K562 (cell line): Measurements from ENCODE around the gene TMEM63C. TPM values are rescaled to one million over a fixed set of nuclear protein-coding genes. Genes with fewer than 3 reads are reported as not detected.

ENCODE experiments used
- ATAC-seq: fragments of 200-7000 bp; cut with Tn5 transposase; 3 replicates; pipeline ENCODE4 v1.9.1; 2020; ENCODE audit warnings: moderate library complexity
- BruUV-seq: library from RNA; stranded (reverse); fragments of 400-500 nt; replicated peaks from 2 replicates; lab custom pipeline; 2021; lab: Mats Ljungman, UMichigan
- CTCF ChIA-PET: fragments of 300-600 bp; formaldehyde crosslinking; extraction: SDS; loops from one replicate; lab custom pipeline; 2021; ENCODE audit warnings: low intra/inter-chr PET ratio; lab: Yijun Ruan, JAX
- POLR2A ChIA-PET: fragments of 300-600, 350-650 bp; sonication (Branson Sonifier 250); formaldehyde crosslinking; extraction: SDS; loops from one replicate; lab custom pipeline; 2021; ENCODE audit warnings: antibody characterized with exemption, inconsistent platforms; lab: Yijun Ruan, JAX
- DNase-seq, 4 experiments: peaks; one replicate each; pipeline versions ENCODE4 v3.0.0 to v3.0.0-alpha.2; 2011 to 2018; ENCODE audit warnings: low spot score in 3 of 4, mixed read lengths in 3 of 4; ENCODE audit errors: extremely low read depth in 1 of 4
- FAIRE-seq: peaks from 2 replicates; lab custom pipeline; 2011; peaks lifted over from hg19 to GRCh38; lab: Jason Lieb, UNC
- H2AFZ ChIP-seq: 2 replicates; pipeline ENCODE4 v1.6.0; 2011; ENCODE audit warnings: low read depth, low read length, control low read depth, inconsistent platforms
- H3K27ac ChIP-seq: fragments of 200-600 bp; 3 replicates; pipeline ENCODE4 v1.8.0; 2011; ENCODE audit warnings: low read depth, mild to moderate bottlenecking, control low read depth, inconsistent platforms, low read length, moderate library complexity, mixed read lengths; ENCODE audit errors: extremely low read depth
- H3K27me3 ChIP-seq, 2 experiments: fragments of 300-600 bp in 1 of 2; 2 replicates in 1 of 2; 3 replicates in 1 of 2; pipeline versions ENCODE4 v1.6.0 to v1.8.0; 2011; ENCODE audit warnings: inconsistent platforms in 2 of 2, low read length in 2 of 2, mild to moderate bottlenecking in 1 of 2, mixed read lengths in 1 of 2, moderate library complexity in 1 of 2; ENCODE audit not compliant: control insufficient read depth in 2 of 2, insufficient read depth in 2 of 2
- H3K36me3 ChIP-seq: fragments of 300-600 bp; 3 replicates; pipeline ENCODE4 v1.8.0; 2011; ENCODE audit warnings: mild to moderate bottlenecking, low read length, inconsistent platforms; ENCODE audit not compliant: control insufficient read depth, insufficient read depth
- H3K4me1 ChIP-seq, 2 experiments: fragments of 200-600 bp in 1 of 2; replicated peaks in 1 of 2; 2 replicates in 1 of 2; 3 replicates in 1 of 2; pipeline versions ENCODE4 v1.5.1 to v1.8.0; 2011; ENCODE audit warnings: inconsistent platforms in 2 of 2, low read length in 2 of 2, mild to moderate bottlenecking in 1 of 2, mixed read lengths in 1 of 2, moderate library complexity in 1 of 2; ENCODE audit not compliant: control insufficient read depth in 2 of 2, insufficient read depth in 2 of 2
- H3K4me2 ChIP-seq: 2 replicates; pipeline ENCODE4 v1.6.1; 2011; ENCODE audit warnings: low read length, control low read depth, inconsistent platforms, mixed read lengths; ENCODE audit not compliant: insufficient read depth
- H3K4me3 ChIP-seq: fragments of 200-600 bp; sonication (generic), shearing (Covaris generic); 2 replicates; pipeline ENCODE4 v1.5.1; 2016; ENCODE audit warnings: control low read depth, inconsistent platforms
- H3K79me2 ChIP-seq: fragments of 200-600 bp; 3 replicates; pipeline ENCODE4 v1.8.0; 2011; ENCODE audit warnings: low read length, inconsistent platforms; ENCODE audit not compliant: control insufficient read depth, insufficient read depth
- H3K9ac ChIP-seq, 2 experiments: 2 replicates each; pipeline versions ENCODE4 v1.6.0 to v1.6.1; 2011; ENCODE audit warnings: low read depth in 2 of 2, low read length in 2 of 2, control low read depth in 1 of 2, inconsistent platforms in 1 of 2, mild to moderate bottlenecking in 1 of 2, mixed read lengths in 1 of 2; ENCODE audit not compliant: insufficient read depth in 1 of 2
- H3K9me1 ChIP-seq: one replicate; pipeline ENCODE4 v1.6.0; 2011; ENCODE audit warnings: inconsistent platforms, mild to moderate bottlenecking, low read length, moderate library complexity; ENCODE audit not compliant: control insufficient read depth, insufficient read depth
- H3K9me3 ChIP-seq: replicated peaks from 2 replicates; pipeline ENCODE4 v1.5.1; 2011; ENCODE audit warnings: low read depth, low read length, inconsistent platforms; ENCODE audit not compliant: control insufficient read depth, insufficient read depth
- H4K20me1 ChIP-seq: replicated peaks from 2 replicates; pipeline ENCODE4 v1.6.1; 2011; ENCODE audit warnings: low read length, inconsistent platforms, mixed read lengths; ENCODE audit not compliant: control insufficient read depth, insufficient read depth
- CBX8 ChIP-seq: fragments of 200-600 bp; sonication (generic); IDR thresholded peaks from 2 replicates; pipeline ENCODE4 v1.6.1; 2012; ENCODE audit warnings: borderline replicate concordance, mixed run types, low read depth, mild to moderate bottlenecking, moderate library complexity, mixed read lengths, low read length, control low read depth, inconsistent platforms; ENCODE audit not compliant: poor library complexity, severe bottlenecking; ENCODE audit errors: extremely low read depth
- CTCF ChIP-seq, 3 experiments: IDR thresholded peaks in 2 of 3; conservative IDR thresholded peaks in 1 of 3; 2 replicates each; pipeline ENCODE4 v1.5.1; 2011 to 2012; ENCODE audit warnings: low read length in 3 of 3, mild to moderate bottlenecking in 3 of 3, control low read depth in 2 of 3, improper control_type of control experiment in 1 of 3, inconsistent platforms in 1 of 3, low read depth in 1 of 3, mixed read lengths in 1 of 3, moderate library complexity in 1 of 3; ENCODE audit not compliant: insufficient read depth in 2 of 3
- CUX1 ChIP-seq: fragments of 200-800 bp; sonication (Bioruptor generic); IDR thresholded peaks from 2 replicates; pipeline ENCODE4 v1.6.1; 2016; ENCODE audit warnings: missing genetic modification characterization, missing compliant biosample characterization
- HNRNPK ChIP-seq: fragments of 200-400 bp; formaldehyde crosslinking; IDR thresholded peaks from one replicate; pipeline ENCODE4 v1.6.1; 2018; ENCODE audit warnings: mild to moderate bottlenecking, low read depth, low read length; ENCODE audit not compliant: poor library complexity, severe bottlenecking
- HSF4 ChIP-seq: fragments of 250-450 bp; sonication (Bioruptor Pico); IDR thresholded peaks from 2 replicates; pipeline ENCODE4 v2.1.2; 2022; ENCODE audit warnings: mild to moderate bottlenecking, moderate library complexity, borderline replicate concordance
- JUN ChIP-seq, 2 experiments: sonication (generic) in 1 of 2; formaldehyde crosslinking in 1 of 2; IDR thresholded peaks; 2 replicates each; pipeline versions ENCODE4 v1.6.1 to v1.8.0; 2012 to 2022; ENCODE audit warnings: borderline replicate concordance in 2 of 2, mild to moderate bottlenecking in 2 of 2, improper control_type of control experiment in 1 of 2, low read depth in 1 of 2, low read length in 1 of 2, missing genetic modification reagents in 1 of 2
- LARP7 ChIP-seq: fragments of 450-650 bp; IDR thresholded peaks from 2 replicates; pipeline ENCODE4 v1.6.1; 2016
- MXI1 ChIP-seq: IDR thresholded peaks from 2 replicates; pipeline ENCODE4 v1.6.1; 2011; ENCODE audit warnings: low read depth, mild to moderate bottlenecking, improper control_type of control experiment, low read length
- NR0B1 ChIP-seq: fragments of 450-650 bp; IDR thresholded peaks from one replicate; pipeline ENCODE4 v1.6.1; 2018; ENCODE audit warnings: mild to moderate bottlenecking, moderate library complexity; ENCODE audit not compliant: partially characterized antibody
- PPARD ChIP-seq: fragments of 250-450 bp; sonication (Bioruptor Pico); IDR thresholded peaks from 2 replicates; pipeline ENCODE4 v1.8.0; 2022; ENCODE audit warnings: inconsistent platforms, mild to moderate bottlenecking, moderate library complexity
- RFX1 ChIP-seq: fragments of 450-650 bp; IDR thresholded peaks from 2 replicates; pipeline ENCODE4 v1.6.1; 2016; ENCODE audit warnings: mild to moderate bottlenecking, moderate library complexity
- SAFB2 ChIP-seq: fragments of 200-400 bp; formaldehyde crosslinking; IDR thresholded peaks from 2 replicates; pipeline ENCODE4 v1.6.1; 2018; ENCODE audit warnings: borderline replicate concordance, low read length, low read depth, moderate library complexity; ENCODE audit not compliant: severe bottlenecking
- WGBS: fragments of 100-300 bp; shearing (Covaris generic); methylation state at CpG from one replicate; pipeline ENCODE4 v1.1.6; 2016; ENCODE audit warnings: low coverage, mixed read lengths; ENCODE audit not compliant: insufficient coverage; ENCODE audit errors: missing lambda C conversion rate; 5-methylcytosine and 5-hydroxymethylcytosine counted together
- in situ Hi-C: fragments of 300-500 bp; cut with MboI; formaldehyde crosslinking; loops from 4 replicates; pipeline ENCODE4 v1.15.0; 2018; ENCODE audit warnings: inconsistent platforms, mixed read lengths
- intact Hi-C: fragments of 100-400 bp; cut with micrococcal nuclease; formaldehyde crosslinking; loops from 2 replicates; pipeline ENCODE4 v1.14.2; 2022
- polyA plus RNA-seq, 8 experiments: library from polyadenylated mRNA; depleted of rRNA in 4 of 8; stranded (reverse) in 5 of 8; unstranded in 3 of 8; fragments of >200 nt; fragmentation: Nextera tagmentation in 2 of 8; fragmentation: Illumina TruSeq in 1 of 8; extraction: Ambion mirVana in 2 of 8; extraction: Trizol in 1 of 8; gene quantifications; 2 replicates each; pipeline versions ENCODE4 v1.2.1 to v1.2.3, GENCODE V29; 2011 to 2014; ENCODE audit warnings: inconsistent platforms in 1 of 8, missing spikeins in 1 of 8
- total RNA-seq, 7 experiments: library from RNA; depleted of rRNA in 6 of 7; stranded (reverse); fragments of >200 nt in 6 of 7; fragmentation: Illumina TruSeq in 2 of 7; extraction: Trizol in 2 of 7; gene quantifications; 2 replicates each; pipeline versions ENCODE4 v1.2.1 to v1.2.3, GENCODE V29; 2011 to 2021; ENCODE audit warnings: low replicate concordance in 1 of 7

Gene TMEM63C
- total and polyA plus RNA-seq, 9 of the 15 experiments (the other 6 are each of a cell fraction or from before 2014, with no cell fraction given), result 0.07 TPM; not detected in 8

GRCh38 chr14:77243853-77244252, 62.3 kb downstream of the TMEM63C start:
- TF ChIP-seq CTCF (IDR thresholded peaks at IDR 0.05 in 2 of 3, conservative IDR thresholded peaks at IDR 0.05 in 1 of 3; ENCODE audit: insufficient read depth in 2 of 3, low read depth in 1 of 3, low read length in 3 of 3) (no peak), RFX1 (no peak), JUN (IDR thresholded peaks at IDR 0.05; ENCODE audit: borderline replicate concordance, low read depth, low read length) (no peak), JUN (CRISPR knock-in tag; IDR thresholded peaks at IDR 0.05; ENCODE audit: borderline replicate concordance) (no peak), PPARD (CRISPR knock-in tag) (no peak), CUX1 (CRISPR knock-in tag) (no peak), HSF4 (CRISPR knock-in tag) (no peak), SAFB2 (no peak), NR0B1 (no peak), MXI1 (no peak), LARP7 (no peak), HNRNPK (no peak), CBX8 (no peak)
- 0% methylated on average over 4 of the region's 4 CpGs for WGBS
- H3K4me3 ChIP-seq, result no peak overlapping the region
- no TSS peak for BruUV-seq
- H3K27me3 ChIP-seq, result peaks cover 0 to 29% of the 10 kb centered on the region in 2 experiments; a peak in 2 of 5 replicates
- no peak overlapping the region for H3K9ac ChIP-seq
- H3K79me2 ChIP-seq, result no peaks in the 10 kb centered on the region
- ATAC-seq (no peak), DNase-seq (no peak), FAIRE-seq (no peak)
- H4K20me1 ChIP-seq, result peaks cover 2% of the 10 kb centered on the region; the same call in 1 of the 2 replicates
- in situ Hi-C loops, result no loop called here
- H3K36me3 ChIP-seq, result no peaks in the 10 kb centered on the region
- H3K9me3 ChIP-seq, result no peaks in the 10 kb centered on the region
- no peaks in the 10 kb centered on the region for H3K9me1 ChIP-seq
- intact Hi-C loops, result no loop called here
- CTCF ChIA-PET, result no interaction called here
- POLR2A ChIA-PET, result no interaction called here
- no peaks in the 10 kb centered on the region; a peak in 1 of 5 replicates for H3K4me1 ChIP-seq
- no peak overlapping the region for H3K27ac ChIP-seq
- no peak overlapping the region for H3K4me2 ChIP-seq
- no peak overlapping the region for H2AFZ ChIP-seq
